NCI-H1436 (cell line): Measurements from ENCODE around the gene MTA3.
A peak's percentile ranks its signal among the peaks of the same experiment; 100 is the strongest.
"Not testable (repeated sequence)": the region's sequence is repeated elsewhere in the genome, so short reads cannot be mapped to it uniquely, and the experiment has no call there.

Experiments
- DNase-seq: peaks from one replicate; lab custom pipeline; 2025; lab: John Stamatoyannopoulos, UW

MTA3 gene

DNA sequence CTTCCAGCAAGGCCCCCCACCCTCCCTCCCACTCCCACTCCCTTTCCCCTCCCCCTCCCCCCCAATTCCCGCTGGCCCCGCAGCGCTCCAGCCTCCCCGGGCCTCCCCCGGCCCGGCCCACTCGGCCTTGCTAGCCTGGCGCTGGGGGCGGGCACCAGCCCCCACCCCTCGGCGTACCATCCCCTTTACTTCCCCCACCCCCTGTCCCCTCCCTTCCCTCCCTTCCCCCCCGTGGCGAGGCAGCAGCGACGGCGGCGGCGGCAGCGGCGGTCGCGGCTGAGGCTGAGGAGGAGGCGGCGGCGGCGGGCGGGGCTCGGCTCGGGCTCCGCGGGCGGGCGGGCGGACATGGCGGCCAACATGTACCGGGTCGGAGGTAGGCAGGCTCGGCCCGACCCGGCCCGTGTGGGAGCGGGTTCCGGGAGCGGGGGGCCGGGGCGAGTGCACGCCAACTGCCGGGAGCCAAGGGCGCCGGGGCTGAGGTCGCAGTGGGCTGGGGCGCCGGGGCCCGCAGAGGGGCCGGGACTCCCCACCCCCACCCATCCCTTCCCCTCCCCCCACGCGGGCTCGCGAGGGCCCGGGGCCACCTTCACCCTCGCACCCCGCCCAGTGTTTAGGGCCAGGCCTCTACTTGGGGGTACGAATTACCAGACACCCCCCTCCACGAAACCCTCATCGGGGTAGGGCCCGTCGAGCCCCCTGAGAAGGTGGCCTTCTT is at the start of gene MTA3:
MTA3 (plus strand) TSS at position 232 of the 715 bp plus-strand sequence; CDS start at position 346, 114 bp downstream.
- DNase-seq, result peak; percentile 25

DNA sequence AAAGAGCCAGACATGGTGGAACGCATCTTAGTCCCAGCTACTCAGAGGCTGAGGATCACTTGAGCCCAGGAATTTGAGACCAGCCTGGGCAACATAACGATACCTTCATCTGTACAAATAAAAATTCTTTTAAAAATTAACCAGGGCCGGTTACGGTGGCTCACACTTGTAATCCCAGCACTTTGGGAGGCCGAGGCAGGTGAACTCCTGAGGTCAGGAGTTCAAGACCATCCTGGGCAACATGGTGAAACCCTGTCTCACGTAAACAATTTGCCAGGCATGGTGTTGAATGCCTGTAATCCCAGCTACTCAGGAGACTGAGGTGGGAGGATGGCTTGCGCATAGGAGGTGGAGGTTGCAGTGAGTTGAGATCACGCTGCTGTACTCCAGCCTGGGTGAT is 48.8 kb upstream of the MTA3 start:
- DNase-seq, result no peak

DNA sequence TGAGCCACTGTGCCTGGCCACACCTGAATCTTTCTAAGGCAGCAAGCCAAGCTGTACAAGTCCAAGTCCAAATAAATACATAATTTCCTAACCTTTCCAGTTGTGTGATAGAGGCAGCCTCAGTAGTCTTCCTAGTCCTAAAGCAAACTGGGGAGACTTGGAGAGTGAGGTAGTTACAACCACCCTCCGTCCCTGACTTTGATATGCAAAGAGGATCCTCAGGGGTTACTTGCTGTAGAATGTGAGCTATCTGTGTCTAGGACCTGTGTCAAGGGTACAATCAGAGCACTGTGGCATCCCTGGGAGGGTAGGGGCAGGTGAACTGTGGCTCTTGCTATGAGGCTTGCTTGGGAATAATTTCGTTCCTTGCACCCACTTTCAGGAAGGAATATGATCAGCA is 46.4 kb upstream of the MTA3 start:
- no peak for DNase-seq

DNA sequence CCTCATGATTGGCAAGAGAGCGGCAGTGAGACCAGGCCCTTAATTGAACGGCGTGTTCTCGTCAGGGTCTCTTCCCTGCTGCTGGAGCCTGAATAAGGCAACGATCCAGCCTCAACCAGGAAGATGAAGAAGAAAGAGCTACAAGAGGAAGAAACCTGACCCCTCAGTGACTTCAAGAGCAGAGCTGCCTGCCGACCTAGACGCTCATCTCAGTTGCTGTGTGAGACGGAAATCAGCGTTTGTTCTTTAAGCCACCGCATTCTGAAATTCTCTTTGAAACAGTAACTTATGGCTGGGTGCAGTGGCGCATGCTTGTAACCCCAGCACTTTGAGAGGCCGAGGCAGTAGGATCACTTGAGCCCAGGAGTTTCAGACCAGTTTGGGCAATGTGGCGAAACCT is 45.1 kb upstream of the MTA3 start:
- DNase-seq, result no peak

DNA sequence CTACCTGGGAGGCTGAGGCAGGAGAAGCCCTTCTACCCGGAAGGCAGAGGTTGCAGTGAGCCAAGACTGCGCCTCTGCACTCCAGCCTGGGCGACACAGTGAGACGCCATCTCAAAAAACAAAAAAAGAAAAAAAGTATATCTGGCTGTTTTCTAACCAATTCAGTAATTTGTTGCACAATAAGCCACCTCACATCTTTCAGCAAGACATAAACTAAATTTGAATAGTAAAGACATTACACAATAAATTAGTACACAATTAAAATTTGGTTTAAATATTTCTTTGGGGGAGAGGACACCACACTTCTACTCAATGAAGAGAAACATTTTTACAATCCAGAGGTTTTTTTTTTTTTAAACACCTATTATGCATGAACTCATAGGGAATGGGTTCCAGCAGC is 36.0 kb upstream of the MTA3 start:
- no peak for DNase-seq

DNA sequence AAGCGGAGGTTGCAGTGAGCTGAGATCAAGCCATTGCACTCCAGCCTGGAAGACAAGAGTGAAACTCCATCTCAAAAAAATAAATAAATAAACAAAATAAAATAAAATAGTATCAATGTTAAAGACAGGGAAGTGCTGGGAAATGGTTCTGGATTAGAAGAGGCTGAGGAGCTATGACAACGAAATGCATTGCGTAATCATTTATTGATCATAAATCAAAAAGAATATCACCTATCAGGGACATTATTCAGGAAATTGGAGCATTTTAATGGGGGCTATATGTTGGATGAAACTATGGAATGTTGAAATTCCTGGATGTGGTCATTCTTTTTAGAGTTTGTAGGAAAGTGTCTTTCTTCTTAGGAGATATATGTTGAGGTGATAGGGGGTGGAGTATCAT is 30.9 kb upstream of the MTA3 start:
- no peak for DNase-seq

DNA sequence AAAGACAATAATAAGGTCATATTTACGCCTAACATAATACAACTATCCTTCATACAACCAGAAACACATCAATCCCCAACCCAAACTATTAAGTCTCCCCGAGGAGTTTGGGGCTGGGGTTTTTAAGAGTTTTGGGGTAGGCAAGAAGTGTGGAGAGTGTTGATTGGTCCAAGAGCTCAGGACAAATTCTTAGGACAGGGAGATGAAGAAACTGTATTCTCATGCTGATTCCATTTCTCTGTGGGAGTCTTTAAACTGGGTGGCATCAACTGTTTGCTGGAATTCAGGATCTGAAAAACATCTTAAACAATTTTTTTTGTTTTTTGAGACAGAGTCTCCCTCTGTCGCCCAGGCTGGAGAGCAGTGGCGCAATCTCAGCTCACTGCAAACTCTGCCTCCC is 25.6 kb upstream of the MTA3 start:
- no peak for DNase-seq

DNA sequence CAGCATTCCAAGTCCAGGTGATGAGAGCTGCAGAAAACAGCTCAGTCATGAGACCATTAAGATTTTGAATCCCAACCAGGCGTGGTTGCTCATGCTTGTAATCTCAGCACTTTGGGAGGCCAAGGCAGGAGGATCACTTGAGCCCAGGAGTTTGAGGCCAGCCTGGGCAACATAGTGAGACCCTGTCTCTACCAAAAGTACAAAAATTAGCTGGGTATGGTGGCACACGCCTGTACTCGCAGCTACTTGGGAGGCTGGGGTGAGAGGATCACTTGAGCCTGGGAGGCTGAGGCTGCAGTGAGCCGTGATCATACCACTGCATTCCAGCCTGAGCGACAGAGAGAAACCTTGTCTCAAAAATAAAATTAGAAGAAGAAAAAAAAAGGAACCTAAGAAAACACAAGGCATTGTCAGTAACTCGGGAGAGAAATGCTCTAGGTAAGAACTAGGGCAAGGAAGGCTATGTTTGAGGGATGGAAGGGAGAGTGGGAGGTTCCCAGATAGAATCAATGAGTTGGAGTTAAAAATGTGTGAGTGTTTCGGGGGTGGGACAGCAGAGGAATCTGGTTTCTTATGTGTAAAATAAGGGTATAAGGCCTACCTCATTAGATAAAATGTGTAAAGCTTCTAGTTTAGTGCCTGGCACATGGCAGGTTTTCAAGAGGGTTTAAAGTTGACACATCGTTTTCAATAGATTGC is 23.3 kb upstream of the MTA3 start:
- no peak for DNase-seq

DNA sequence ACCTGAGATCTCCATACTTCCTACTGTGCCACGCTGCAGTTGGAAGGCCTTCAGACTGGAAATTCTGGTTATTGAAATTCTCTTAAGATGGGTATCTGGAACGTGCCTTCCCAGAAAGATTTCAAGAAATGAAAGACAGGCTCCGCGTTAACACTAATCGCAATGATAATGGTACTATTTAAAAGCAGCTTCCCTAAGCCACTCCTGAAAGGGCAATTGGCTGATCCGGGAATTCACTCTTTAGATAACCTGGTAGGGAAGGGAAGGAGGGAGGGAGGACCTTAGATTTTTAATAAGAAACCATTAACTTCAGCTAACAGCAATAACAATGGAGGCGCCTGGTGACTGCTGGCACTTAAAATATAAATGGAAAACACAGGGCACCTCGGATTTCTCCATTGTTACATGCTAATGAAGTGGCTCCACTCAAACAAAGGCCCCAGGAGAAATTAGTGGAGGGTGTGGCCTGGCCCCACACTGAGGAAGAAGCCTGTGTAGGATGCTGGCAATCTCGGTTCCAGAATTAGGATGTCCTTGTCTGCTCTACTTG is 22.5 kb upstream of the MTA3 start:
- peak; percentile 36 for DNase-seq

DNA sequence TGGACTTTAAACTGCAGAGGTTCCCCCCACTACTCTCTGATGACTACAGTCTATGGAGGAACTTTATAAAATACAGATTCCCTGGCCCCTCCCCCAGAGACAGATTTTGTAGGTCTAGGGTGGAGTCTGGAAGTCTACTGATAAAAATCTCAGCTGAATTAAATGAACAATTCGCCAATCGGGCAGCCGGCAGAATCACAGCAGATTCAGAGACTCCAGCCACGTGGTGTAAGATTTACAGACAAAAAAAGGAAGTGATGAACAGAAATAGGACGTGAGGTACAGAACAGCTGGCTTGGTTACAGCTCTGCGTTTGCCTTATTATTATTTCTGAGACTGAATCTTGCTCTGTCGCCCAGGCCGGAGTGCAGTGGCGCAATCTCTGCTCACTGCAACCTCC is 21.4 kb upstream of the MTA3 start:
- no peak for DNase-seq

DNA sequence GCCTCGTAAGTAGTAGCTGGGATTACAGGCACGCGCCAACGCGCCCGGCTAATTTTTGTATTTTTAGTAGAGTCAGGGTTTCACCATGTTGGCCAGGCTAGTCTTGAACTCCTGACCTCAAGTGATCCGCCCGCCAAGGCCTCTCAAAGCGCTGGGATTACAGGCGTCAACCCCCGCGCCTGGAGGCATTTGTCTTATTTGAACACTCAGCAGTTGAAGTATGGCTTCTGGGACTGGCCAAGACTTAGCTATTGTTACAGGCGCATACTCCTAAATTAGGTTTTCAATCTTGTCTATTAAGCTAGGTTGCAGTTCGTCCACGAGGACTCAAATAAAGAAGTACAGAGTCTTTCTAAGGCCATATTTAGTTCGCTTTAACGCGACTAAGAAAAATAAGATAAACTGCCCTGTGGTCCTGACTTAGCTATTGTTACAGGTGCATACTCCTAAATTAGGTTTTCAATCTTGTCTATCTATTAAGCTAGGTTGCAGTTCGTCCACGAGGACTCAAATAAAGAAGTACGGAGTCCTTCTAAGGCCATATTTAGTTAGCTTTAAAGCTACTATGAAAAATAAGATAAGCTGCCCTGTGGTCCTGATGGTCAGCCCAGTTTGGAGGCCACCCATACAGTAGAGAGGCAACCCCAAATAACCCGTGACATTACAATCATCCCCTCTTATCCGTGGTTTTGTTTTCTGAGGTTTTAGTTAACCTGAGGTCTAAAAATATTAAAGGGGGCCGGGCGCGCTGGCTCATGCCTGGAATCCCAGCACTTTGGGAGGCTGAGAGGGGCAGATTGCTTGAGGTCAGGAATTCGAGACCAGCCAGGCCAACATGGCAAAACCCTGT is 20.8 kb upstream of the MTA3 start:
- no peak for DNase-seq

DNA sequence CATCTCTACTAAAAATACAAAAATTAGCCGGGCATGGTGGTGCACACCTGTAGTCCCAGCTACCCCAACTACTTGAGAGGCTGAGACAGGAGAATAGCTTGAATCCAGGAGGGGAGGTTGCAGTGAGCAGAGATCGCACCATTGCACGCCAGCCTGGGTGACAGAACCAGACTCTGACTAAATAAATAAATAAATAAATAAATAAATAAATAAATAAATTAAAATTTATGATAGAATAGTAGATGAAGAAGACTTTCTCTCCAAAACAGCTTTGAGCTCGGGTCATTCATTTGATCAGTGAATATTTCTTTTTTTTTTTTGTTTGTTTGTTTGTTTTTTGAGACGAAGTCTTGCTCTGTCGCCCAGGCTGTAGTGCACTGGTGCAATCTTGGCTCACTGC is 17.6 kb upstream of the MTA3 start:
- no peak for DNase-seq

DNA sequence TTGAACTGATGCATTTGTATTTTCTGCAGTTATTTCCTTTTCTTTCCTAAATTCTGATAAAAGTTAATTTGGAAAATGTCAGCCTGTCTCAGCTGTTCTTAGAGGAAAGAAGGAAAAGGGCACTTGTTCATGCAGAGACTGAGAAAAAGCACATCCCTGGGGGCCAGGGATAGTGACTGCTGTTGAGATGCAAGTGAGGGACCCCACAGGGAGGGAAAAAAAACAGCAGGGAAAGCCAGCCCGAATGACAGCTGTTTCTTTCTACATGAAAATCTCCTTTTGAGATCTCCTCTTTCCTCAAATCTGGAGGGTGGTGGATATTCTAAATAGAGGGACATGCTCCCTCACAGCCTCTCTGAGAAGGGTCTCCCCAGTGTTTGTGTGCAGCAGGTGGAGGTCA is 14.0 kb upstream of the MTA3 start:
- DNase-seq, result no peak

DNA sequence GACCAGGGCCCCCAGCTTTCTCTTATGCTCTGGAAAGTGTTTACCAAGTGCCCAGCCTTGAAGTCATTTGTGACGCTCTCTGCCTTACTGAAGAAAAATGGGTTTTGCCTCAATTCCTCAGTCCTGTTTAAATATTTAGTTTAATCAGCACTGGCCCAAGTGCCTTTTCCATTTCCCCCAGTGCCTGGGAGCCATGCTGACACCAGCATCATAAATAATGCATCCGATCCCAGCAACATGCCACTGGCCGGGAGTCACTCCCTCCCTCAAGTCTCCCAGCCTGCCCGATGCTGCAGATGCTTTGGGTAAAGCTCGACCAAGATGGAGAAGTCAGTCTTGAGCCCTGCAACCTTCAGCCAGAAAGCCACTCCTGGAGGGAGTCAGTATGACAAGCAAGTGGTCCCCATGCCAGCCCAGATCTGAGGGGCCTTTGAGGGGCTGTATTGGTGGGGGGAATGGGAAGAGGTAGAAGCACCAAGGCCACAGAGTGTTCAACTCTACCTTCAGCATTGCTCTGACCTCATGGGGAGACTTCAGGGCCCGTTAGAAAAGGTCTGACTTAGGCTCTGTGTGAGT is 12.0 kb upstream of the MTA3 start:
- no peak for DNase-seq

DNA sequence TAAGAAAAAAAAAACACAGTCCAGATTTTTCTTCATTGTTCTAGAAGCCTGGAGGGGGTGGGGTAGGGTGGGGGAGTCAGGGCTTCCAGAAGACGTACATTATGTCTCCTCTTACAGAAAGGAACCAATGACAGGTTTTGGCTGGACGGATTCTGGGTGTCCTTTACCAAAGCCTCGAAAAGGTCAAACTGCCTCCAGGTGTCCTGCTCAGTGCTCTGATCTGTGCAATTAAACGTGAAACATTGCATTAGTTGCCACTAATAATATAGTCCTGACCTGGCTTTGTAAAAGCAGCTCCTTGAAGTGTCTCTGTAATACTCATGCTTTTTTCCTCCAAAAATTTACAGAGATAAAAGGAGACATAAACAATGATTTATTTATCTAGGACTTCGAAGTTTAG is 11.1 kb upstream of the MTA3 start:
- no peak for DNase-seq

DNA sequence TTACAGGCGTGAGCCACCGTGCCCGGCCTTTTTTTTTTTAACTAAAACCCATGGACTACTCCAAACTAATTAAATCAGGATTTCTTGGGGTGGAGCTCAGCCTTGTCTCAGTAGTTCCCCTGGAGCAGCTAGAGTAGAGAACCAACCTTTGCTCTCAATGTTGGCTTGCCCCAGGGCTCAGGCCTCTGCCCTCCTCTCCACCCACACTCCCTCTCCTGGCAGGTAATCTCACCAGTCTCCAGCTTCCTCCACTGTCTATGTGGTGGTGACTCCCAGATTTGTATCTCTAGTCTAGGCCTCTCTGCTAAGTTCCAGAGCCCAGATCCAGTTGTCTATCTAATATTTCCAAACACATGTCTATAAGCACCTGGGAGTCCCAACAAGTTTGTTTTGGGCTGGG is 9.6 kb upstream of the MTA3 start:
- no peak for DNase-seq

DNA sequence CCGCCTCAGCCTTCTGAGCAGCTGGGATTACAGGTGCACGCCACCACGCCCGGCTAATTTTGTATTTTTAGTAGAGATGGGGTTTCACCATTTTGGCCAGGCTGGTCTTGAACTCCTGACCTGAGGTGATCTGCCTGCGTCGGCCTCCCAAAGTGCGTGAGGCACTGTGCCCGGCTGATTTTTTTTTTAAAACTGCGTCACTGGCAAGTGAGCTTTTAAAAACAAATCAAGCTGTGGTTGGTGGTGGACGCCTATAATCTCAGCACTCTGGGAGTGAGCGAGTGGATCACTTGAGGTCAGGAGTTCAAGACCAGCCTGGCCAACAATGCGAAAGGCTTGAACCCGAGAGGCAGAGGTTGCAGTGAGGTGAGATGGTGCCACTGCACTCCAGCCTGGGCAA is 8.3 kb upstream of the MTA3 start:
- DNase-seq, result not testable (repeated sequence)

DNA sequence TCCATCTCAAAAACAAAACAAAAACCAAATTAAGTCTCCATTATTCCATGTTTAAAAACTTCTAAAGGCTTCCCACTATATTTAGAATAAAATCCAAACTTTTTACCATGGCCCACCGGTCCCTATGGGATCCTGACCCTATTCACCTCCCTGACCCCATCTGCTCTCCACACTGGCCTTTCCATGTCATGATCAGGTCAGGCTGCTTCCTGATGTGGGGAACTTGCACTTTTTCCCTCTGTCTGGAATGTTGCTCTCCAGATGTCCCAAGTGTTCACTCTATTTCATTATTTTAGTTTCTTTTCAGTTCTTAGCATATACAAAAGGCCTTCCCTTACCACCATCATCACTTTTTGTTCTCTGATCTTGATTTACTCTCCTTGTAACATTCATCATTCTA is 7.5 kb upstream of the MTA3 start:
- DNase-seq, result no peak

DNA sequence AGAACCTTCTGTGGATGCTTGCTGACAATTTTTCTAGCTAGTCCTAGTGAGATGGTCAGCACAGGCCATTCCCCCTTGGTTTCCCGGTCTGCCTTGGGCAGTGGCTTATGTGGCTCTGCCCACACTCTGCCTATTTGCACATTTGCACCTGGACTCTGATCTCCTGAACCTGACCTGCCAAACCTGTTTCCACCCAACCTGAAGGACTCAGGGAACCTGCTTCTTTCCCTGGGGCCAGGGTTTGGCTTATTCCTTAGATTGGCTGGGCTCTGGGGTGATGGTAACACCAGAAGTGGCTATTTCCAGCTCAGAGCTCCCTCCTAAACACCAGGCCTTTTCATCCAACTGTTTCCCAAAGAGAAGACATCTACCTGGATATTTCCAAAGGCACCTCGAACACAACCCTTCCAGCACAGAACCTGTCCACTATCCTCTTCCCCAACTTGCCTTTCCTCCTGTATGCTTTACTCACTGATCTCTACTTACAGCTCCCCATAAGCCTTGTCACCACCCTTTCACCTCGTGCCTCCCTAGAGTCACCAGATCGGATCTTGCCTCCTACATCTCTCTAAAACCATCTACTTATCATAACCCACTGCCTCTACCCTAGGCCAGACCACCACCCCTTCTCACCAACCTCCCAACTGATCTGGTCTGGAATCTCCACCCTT is 5.8 kb upstream of the MTA3 start:
- DNase-seq, result no peak

DNA sequence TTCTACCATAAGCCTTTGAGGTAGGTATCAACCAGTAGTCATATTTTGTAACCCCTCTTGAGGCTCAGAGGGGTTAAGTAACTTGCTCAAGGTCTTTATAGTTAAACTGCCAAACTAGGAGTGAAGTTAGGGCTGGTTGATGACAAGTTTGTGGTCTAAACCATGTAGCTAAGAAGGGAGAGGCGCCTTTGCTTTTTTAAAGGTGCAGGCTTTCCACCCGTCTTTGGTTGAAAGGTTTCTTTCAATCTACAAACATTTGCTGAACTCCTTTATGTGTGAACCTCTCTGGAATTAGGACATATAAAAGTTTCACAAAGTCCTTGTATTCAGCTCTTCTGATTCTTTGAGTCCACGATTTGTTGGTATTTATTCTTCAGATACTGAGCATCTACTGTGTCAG is 2.4 kb upstream of the MTA3 start:
- DNase-seq, result no peak

DNA sequence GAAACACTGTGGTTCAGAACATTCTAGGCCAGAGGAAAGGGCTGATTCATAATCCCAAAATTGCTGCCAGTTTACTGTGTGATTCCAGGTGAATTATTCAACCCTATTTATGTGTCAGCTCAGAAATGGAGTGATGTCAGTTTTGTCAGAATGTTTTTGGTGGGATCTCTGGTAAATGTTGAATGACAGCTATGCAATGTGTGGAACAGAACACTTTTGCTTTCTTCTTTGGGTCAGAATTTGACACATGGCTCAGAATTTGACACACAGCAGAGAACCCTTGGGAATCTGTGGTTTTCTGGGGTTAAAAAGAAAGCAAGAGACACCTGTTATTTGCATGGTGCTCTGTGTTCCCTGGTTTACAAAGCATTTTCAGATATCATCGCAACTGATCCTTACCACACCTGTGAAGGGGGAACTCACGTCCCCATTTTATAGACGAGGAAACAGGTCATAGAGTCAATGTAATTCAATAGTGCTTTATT is 1.6 kb upstream of the MTA3 start:
- DNase-seq, result no peak

DNA sequence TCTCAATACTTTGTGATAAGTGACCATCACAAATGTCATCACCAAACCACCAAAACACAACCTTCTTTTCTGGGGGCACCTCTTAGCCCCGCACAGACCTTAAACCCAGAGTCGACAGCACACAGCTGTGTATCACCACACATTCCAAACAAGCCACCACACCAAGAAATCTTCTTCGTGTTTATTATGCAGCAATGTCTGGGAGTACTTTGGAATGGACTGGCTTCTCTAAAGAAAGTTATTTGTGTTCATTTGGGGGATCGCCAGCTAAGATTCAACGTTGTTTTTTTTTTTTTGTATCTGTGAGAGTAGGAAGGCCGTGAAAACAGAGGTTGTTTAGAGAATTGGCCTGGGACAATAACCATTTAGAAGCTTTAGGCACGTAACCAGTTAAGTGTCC is 1.1 kb upstream of the MTA3 start:
- DNase-seq, result no peak
